AG04450 (cell line): Measurements from ENCODE around the gene STK4. TPM values are rescaled to one million over a fixed set of nuclear protein-coding genes. Genes with fewer than 3 reads are reported as not detected.

Experiments used
- CTCF ChIA-PET: fragments of 300-600, 350-600 bp; formaldehyde crosslinking; extraction: SDS; loops from one replicate; lab custom pipeline; 2022; ENCODE audit warnings: antibody characterized with exemption, inconsistent platforms; lab: Charles Lee
- POLR2A ChIA-PET: fragments of 350-600 bp; formaldehyde crosslinking; extraction: SDS; loops from one replicate; lab custom pipeline; 2021; ENCODE audit warnings: antibody characterized with exemption, inconsistent platforms; lab: Yijun Ruan, JAX
- DNase-seq: peaks from one replicate; pipeline ENCODE4 v3.0.0-alpha.2; 2011; ENCODE audit warnings: low read depth, low spot score
- H3K27ac ChIP-seq: one replicate; pipeline ENCODE4 v1.5.1; 2012; ENCODE audit warnings: low read depth, low read length, control low read depth
- H3K27me3 ChIP-seq: one replicate; pipeline ENCODE4 v1.6.0; 2012; ENCODE audit warnings: low read length; ENCODE audit not compliant: control insufficient read depth, insufficient read depth
- H3K4me3 ChIP-seq: 2 replicates; pipeline ENCODE4 v1.5.1; 2011; ENCODE audit warnings: mild to moderate bottlenecking, low read depth, low read length, control low read depth
- H3K9me3 ChIP-seq: 2 replicates; pipeline ENCODE4 v1.5.1; 2012; ENCODE audit warnings: low read length; ENCODE audit not compliant: control insufficient read depth, insufficient read depth
- polyA plus RNA-seq: library from polyadenylated mRNA; depleted of rRNA; stranded (reverse); fragments of >200 nt; gene quantifications from 2 replicates; pipeline ENCODE4 v1.2.3, GENCODE V29; 2011
- TF ChIP-seq, protein P1 (sequence below): IDR thresholded peaks from 2 replicates; pipeline ENCODE4 v1.5.1; 2011; ENCODE audit warnings: low read depth, low read length, control low read depth, inconsistent platforms

STK4 gene
- polyA plus RNA-seq, 1 experiment = 25.1 TPM

DNA sequence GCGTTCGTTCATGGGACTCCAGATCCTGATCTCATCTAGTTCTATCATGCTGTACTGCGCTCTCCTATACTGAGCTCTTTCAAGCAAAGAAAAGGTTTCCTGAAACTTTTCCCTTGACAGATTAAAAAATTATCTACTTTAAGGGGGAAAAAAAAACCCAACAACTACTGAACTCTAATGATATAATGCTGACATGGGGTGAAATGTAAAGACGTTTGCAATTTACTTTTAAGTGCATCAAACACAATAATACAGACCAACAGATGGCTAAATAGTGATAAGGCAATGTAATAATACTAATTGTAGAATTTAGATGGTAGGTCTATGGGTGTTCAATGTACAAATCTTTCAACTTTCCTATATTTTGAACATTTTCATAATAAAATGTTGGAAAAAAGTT lies 22.5 kb upstream of the STK4 start:
- CTCF ChIA-PET = no interaction called here
- TF ChIP-seq, protein P1, sequence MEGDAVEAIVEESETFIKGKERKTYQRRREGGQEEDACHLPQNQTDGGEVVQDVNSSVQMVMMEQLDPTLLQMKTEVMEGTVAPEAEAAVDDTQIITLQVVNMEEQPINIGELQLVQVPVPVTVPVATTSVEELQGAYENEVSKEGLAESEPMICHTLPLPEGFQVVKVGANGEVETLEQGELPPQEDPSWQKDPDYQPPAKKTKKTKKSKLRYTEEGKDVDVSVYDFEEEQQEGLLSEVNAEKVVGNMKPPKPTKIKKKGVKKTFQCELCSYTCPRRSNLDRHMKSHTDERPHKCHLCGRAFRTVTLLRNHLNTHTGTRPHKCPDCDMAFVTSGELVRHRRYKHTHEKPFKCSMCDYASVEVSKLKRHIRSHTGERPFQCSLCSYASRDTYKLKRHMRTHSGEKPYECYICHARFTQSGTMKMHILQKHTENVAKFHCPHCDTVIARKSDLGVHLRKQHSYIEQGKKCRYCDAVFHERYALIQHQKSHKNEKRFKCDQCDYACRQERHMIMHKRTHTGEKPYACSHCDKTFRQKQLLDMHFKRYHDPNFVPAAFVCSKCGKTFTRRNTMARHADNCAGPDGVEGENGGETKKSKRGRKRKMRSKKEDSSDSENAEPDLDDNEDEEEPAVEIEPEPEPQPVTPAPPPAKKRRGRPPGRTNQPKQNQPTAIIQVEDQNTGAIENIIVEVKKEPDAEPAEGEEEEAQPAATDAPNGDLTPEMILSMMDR = no peak
- POLR2A ChIA-PET = no interaction called here

DNA sequence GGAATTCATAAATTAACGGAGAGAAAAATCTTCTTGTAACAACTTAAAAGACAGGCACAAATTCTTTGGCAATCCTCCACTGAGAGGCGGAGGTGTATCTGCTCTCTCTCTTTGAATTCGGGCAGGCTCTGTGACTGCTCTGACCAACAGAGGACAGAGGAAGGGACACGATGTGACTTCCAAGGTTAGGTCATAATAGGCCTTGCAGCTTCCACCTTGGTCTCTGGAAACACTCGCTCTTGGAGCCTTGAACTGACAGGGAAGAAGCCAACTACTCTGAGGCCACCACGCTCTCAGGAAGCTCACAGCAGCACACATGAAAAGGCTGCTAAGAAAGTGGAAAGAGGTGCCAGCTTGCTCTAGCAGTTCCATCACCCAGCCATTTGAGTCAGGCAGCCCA lies 21.1 kb upstream of the STK4 start:
- CTCF ChIA-PET = no interaction called here
- no peak for DNase-seq
- Histone ChIP-seq H3K27ac (no peak overlapping the region), H3K27me3 (no peaks in the 10 kb centered on the region), H3K4me3 (no peak overlapping the region), H3K9me3 (no peaks in the 10 kb centered on the region)
- TF ChIP-seq, protein P1 = no peak
- POLR2A ChIA-PET = no interaction called here

More for the DNA sequence above, 22.5 kb upstream of the STK4 start:
- Histone ChIP-seq H3K27me3 (no peaks in the 10 kb centered on the region), H3K27ac (no peak overlapping the region), H3K4me3 (no peak overlapping the region), H3K9me3 (no peaks in the 10 kb centered on the region)
- no peak for DNase-seq

DNA sequence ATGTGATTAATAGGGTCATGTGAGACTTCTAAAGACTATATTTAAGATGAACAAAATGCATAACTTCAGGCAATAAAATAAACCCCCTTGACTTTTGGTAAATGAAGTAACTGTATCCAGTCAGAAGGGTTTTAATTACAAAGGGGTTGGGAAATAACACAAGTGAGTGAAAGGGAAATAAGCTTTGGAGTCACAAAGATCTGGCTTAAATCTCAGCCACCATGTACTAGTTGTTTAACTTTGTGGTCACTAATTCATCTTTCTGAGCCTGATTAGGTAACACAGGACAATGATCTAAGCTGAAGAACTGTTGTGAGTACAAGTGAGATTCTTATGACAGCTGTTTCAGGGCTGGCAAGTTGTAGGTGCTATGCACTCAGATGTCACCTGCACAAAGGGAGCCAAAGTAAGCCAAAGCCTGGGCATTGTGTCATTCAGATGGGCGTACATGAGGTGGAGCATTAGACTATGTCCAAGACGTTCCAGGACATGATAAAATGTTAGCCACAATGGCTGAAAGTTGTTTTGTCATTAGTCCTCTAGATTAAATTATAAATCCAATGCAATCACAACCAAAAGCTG lies 19.9 kb upstream of the STK4 start:
- TF ChIP-seq, protein P1 = no peak
- Histone ChIP-seq H3K27me3 (no peaks in the 10 kb centered on the region), H3K27ac (no peak overlapping the region), H3K4me3 (no peak overlapping the region), H3K9me3 (no peaks in the 10 kb centered on the region)
- ChIA-PET POLR2A (interaction anchor here (0.6 to 1.0 kb wide), 2 partner anchors 14 to 67 kb away, joined by 4 to 10 read pairs; partner anchors contain the start of gene TOMM34), CTCF (interaction anchor here (0.8 to 1.1 kb wide), 2 partner anchors 344 to 346 kb away, joined by 3 read pairs; no protein-coding TSS in a partner anchor)
- no peak for DNase-seq

DNA sequence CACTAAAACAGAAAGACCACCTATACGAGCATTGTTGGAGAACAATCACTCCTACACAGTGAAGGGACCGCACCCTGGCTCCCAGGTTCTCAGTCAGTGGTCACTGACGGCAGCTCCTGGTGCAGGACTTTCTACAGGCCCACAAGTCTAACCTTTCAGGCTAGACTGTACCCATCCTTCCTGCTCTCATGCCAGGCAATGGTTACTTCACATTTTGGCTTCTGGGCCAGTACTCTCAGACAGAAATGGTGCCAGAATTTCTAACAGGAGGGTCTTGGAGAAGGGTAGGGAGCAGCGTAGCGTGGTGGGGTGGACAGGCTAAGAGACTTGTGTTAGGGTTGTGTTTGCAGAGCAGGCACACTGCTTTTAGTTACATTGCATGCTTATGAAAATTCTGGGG lies 18.2 kb upstream of the STK4 start:
- DNase-seq = no peak

DNA sequence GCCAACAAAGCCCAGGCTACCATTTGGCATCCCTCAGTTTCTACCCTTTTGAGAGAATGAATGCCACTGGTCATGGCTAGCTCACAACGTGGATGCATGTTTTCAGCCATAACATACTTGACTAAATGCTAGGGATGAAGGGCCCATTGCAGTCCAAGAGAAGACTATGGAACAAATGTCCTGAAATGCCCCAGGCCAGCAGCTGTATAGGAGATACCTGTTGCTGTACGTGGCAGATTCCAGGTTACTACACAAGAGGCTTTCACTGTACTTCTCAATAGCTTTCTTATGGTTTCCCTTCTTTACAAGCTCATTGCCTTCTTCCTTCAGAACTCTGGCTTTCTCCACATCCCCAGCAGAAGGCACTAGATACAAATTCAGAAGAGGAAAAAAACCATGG lies 17.8 kb upstream of the STK4 start:
- Histone ChIP-seq H3K27me3 (no peaks in the 10 kb centered on the region), H3K27ac (no peak overlapping the region), H3K9me3 (no peaks in the 10 kb centered on the region), H3K4me3 (no peak overlapping the region)
- no peak for DNase-seq
- ChIA-PET POLR2A (no interaction called here), CTCF (interaction anchor here (0.7 to 1.7 kb wide), 3 partner anchors 10 to 343 kb away, joined by 3 to 5 read pairs (median 5); no protein-coding TSS in a partner anchor)
- TF ChIP-seq, protein P1 = no peak

More for the DNA sequence above, 18.2 kb upstream of the STK4 start:
- Histone ChIP-seq H3K9me3 (no peaks in the 10 kb centered on the region), H3K27ac (no peak overlapping the region), H3K27me3 (no peaks in the 10 kb centered on the region), H3K4me3 (no peak overlapping the region)
- CTCF ChIA-PET = interaction anchor here (0.7 to 1.7 kb wide), 2 partner anchors 10 to 344 kb away, joined by 3 to 5 read pairs; no protein-coding TSS in a partner anchor
- POLR2A ChIA-PET = no interaction called here
- TF ChIP-seq, protein P1 = no peak
